Neural progenitor cell (in vitro differentiated cells): ENCODE results near the gene CUBN. TPM values are rescaled to one million over a fixed set of nuclear protein-coding genes. Genes with fewer than 3 reads are reported as not detected.

Source experiments
- DNase-seq: peaks from one replicate; pipeline ENCODE4 v3.0.0-alpha.2; 2016; ENCODE audit warnings: low spot score
- H2AFZ ChIP-seq: fragments of 200-600 bp; sonication (generic); replicated peaks from 2 replicates; pipeline ENCODE4 v1.6.1; 2016; ENCODE audit warnings: antibody characterized with exemption
- H3F3A ChIP-seq: fragments of 200-600 bp; sonication (generic); 2 replicates; pipeline ENCODE4 v1.6.1; 2016; ENCODE audit warnings: antibody characterized with exemption, low read depth
- H3K27ac ChIP-seq: fragments of 200-600 bp; sonication (generic); 2 replicates; pipeline ENCODE4 v1.5.1; 2016; ENCODE audit warnings: mild to moderate bottlenecking
- H3K27me3 ChIP-seq: fragments of 200-600 bp; sonication (generic); 2 replicates; pipeline ENCODE4 v1.6.1; 2016; ENCODE audit warnings: mild to moderate bottlenecking, moderate library complexity
- H3K36me3 ChIP-seq: fragments of 200-600 bp; sonication (generic); 2 replicates; pipeline ENCODE4 v1.5.1; 2016
- H3K4me1 ChIP-seq: fragments of 200-600 bp; sonication (generic); 2 replicates; pipeline ENCODE4 v1.6.1; 2016; ENCODE audit warnings: mixed run types
- H3K4me2 ChIP-seq: fragments of 200-600 bp; sonication (generic); 2 replicates; pipeline ENCODE4 v1.6.1; 2016
- H3K4me3 ChIP-seq: fragments of 200-600 bp; sonication (generic); 2 replicates; pipeline ENCODE4 v1.5.1; 2016
- H3K79me2 ChIP-seq: fragments of 200-600 bp; sonication (generic); 2 replicates; pipeline ENCODE4 v1.6.1; 2016; ENCODE audit warnings: low read depth
- H3K9ac ChIP-seq: fragments of 200-600 bp; sonication (generic); 2 replicates; pipeline ENCODE4 v1.6.1; 2016
- H3K9me3 ChIP-seq: fragments of 200-600 bp; sonication (generic); 2 replicates; pipeline ENCODE4 v1.5.1; 2016; ENCODE audit warnings: low read depth
- H4K20me1 ChIP-seq: fragments of 200-600 bp; sonication (generic); 2 replicates; pipeline ENCODE4 v1.6.1; 2016; ENCODE audit warnings: low read depth
- H3K27ac Mint-ChIP-seq: 3 replicates; pipeline ENCODE4 v1.8.0; 2021; ENCODE audit warnings: mixed read lengths
- H3K27me3 Mint-ChIP-seq: 2 replicates; pipeline ENCODE4 v1.8.0; 2022; ENCODE audit warnings: low read depth, mild to moderate bottlenecking, inconsistent platforms, moderate library complexity, mixed read lengths; ENCODE audit not compliant: insufficient read depth
- H3K36me3 Mint-ChIP-seq: 3 replicates; pipeline ENCODE4 v1.8.0; 2021; ENCODE audit warnings: mixed read lengths
- H3K4me1 Mint-ChIP-seq: 3 replicates; pipeline ENCODE4 v1.8.0; 2021; ENCODE audit warnings: mixed read lengths
- H3K4me3 Mint-ChIP-seq: 3 replicates; pipeline ENCODE4 v1.8.0; 2021; ENCODE audit warnings: mild to moderate bottlenecking, moderate library complexity, mixed read lengths
- H3K9me3 Mint-ChIP-seq: 3 replicates; pipeline ENCODE4 v1.8.0; 2020; ENCODE audit warnings: mixed read lengths
- EZH2 ChIP-seq: fragments of 200-600 bp; sonication (generic); IDR thresholded peaks from 2 replicates; pipeline ENCODE4 v1.6.1; 2017; ENCODE audit warnings: antibody characterized with exemption, mild to moderate bottlenecking, moderate library complexity
- EZH2phosphoT487 ChIP-seq: fragments of 200-600 bp; sonication (generic); IDR thresholded peaks from 2 replicates; pipeline ENCODE4 v1.6.1; 2017; ENCODE audit warnings: antibody characterized with exemption
- total RNA-seq: library from RNA; depleted of rRNA; stranded (reverse); fragments of >200 nt; gene quantifications from 2 replicates; pipeline ENCODE4 v1.2.3, GENCODE V29; 2015; ENCODE audit warnings: low replicate concordance
- TF ChIP-seq, protein P1 (sequence below): fragments of 200-600 bp; sonication (generic); IDR thresholded peaks from 2 replicates; pipeline ENCODE4 v1.5.1; 2017; ENCODE audit warnings: antibody characterized with exemption, mild to moderate bottlenecking

The CUBN gene
- total RNA-seq, 1 donor from 2014 or later = 2.2 TPM

DNA sequence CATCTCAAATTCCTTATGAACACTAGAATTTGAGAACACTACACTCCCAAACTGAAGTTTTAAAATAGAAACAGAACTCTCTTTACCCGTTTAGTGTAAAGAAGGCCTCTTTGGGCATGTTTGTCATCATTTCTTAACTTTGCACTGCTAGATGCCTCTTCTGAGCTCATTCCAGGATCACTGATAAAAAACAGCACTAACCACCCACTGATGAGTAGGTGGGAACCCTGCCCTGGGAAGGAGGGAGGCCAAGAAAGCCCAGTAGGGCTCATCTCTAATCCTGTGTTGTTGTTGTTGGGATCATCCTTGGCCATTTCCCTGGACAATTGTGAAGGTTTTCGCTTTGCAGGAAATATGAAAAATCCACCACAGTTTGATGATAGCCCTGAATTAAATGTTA is 68.2 kb downstream of the CUBN start:
- no peak overlapping the region for H3K4me3 ChIP-seq
- no peaks in the 10 kb centered on the region for H3K27me3 ChIP-seq
- Mint-ChIP-seq H3K4me3 (no peak overlapping the region), H3K9me3 (no peaks in the 10 kb centered on the region), H3K4me1 (peaks cover 36% of the 10 kb centered on the region), H3K27ac (no peak overlapping the region), H3K36me3 (peaks cover 2% of the 10 kb centered on the region), H3K27me3 (no peaks in the 10 kb centered on the region)
- no peaks in the 10 kb centered on the region for H3K79me2 ChIP-seq
- H3K9ac ChIP-seq = no peak overlapping the region
- no peak for DNase-seq
- H3K36me3 ChIP-seq = no peaks in the 10 kb centered on the region
- H3K9me3 ChIP-seq = no peaks in the 10 kb centered on the region
- H3K27ac ChIP-seq = no peak overlapping the region
- no peak overlapping the region for H3K4me2 ChIP-seq
- no peaks in the 10 kb centered on the region for H3K4me1 ChIP-seq
- no peak overlapping the region for H2AFZ ChIP-seq
- H3F3A ChIP-seq = no peaks in the 10 kb centered on the region
- TF ChIP-seq, protein P1, sequence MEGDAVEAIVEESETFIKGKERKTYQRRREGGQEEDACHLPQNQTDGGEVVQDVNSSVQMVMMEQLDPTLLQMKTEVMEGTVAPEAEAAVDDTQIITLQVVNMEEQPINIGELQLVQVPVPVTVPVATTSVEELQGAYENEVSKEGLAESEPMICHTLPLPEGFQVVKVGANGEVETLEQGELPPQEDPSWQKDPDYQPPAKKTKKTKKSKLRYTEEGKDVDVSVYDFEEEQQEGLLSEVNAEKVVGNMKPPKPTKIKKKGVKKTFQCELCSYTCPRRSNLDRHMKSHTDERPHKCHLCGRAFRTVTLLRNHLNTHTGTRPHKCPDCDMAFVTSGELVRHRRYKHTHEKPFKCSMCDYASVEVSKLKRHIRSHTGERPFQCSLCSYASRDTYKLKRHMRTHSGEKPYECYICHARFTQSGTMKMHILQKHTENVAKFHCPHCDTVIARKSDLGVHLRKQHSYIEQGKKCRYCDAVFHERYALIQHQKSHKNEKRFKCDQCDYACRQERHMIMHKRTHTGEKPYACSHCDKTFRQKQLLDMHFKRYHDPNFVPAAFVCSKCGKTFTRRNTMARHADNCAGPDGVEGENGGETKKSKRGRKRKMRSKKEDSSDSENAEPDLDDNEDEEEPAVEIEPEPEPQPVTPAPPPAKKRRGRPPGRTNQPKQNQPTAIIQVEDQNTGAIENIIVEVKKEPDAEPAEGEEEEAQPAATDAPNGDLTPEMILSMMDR = no peak
- TF ChIP-seq EZH2 = no peak
- TF ChIP-seq EZH2phosphoT487 = no peak
- no peaks in the 10 kb centered on the region for H4K20me1 ChIP-seq

DNA sequence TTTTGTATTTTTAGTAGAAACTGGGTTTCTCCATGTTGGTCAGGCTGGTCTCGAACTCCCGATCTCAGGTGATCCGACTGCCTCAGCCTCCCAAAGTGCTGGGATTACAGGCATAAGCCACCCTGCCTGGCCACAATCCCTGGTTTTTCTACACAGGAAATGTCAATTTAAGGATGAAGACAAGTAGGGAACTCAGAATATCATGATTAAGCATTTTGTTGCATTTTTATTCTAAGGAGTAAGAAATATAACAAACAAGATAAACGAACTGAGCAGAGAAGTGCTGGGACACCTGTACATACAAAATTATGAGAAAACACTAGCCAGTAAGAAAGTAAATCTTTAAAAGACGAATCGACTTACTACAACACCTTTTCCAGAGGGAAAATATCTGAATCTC is 69.3 kb downstream of the CUBN start:
- no peaks in the 10 kb centered on the region for H3K27me3 ChIP-seq
- no peak for DNase-seq
- TF ChIP-seq EZH2phosphoT487 = no peak
- TF ChIP-seq, protein P1 = no peak
- TF ChIP-seq EZH2 = no peak
- Mint-ChIP-seq H3K4me3 (no peak overlapping the region), H3K27me3 (no peaks in the 10 kb centered on the region), H3K4me1 (peaks cover 32% of the 10 kb centered on the region), H3K36me3 (peaks cover 2% of the 10 kb centered on the region), H3K27ac (no peak overlapping the region), H3K9me3 (no peaks in the 10 kb centered on the region)
- no peaks in the 10 kb centered on the region for H3F3A ChIP-seq
- no peak overlapping the region for H3K27ac ChIP-seq
- H3K79me2 ChIP-seq = no peaks in the 10 kb centered on the region
- H4K20me1 ChIP-seq = no peaks in the 10 kb centered on the region
- no peak overlapping the region for H2AFZ ChIP-seq
- H3K9ac ChIP-seq = no peak overlapping the region
- H3K4me1 ChIP-seq = no peaks in the 10 kb centered on the region
- H3K9me3 ChIP-seq = no peaks in the 10 kb centered on the region
- no peaks in the 10 kb centered on the region for H3K36me3 ChIP-seq
- no peak overlapping the region for H3K4me3 ChIP-seq
- H3K4me2 ChIP-seq = no peak overlapping the region

DNA sequence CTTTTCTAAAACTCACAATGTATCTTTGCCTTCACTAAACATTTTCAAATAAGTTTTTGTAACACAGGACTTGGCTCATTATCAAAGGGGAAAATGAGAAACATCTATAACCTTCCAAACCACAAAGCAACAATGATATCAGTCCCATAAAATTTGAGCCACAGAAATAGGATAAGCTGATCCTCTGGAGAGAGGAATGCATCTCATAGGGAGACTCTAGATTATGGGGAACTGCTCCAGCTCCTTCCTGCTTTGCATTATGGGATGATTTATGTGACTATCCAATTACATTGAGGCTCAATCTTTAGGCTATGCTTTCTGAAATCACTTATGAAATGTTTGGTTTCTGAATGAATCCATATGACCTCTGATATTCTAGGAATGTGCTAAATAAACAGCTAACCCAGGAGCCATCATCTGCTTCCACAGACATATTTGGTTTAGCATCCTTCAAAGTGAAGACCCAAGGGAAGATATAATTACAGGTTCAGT is 70.4 kb downstream of the CUBN start:
- no peak overlapping the region for H3K27ac Mint-ChIP-seq

More for the DNA sequence above, 70.4 kb downstream of the CUBN start:
- Mint-ChIP-seq H3K9me3 (no peaks in the 10 kb centered on the region), H3K27me3 (no peaks in the 10 kb centered on the region), H3K36me3 (peaks cover 2% of the 10 kb centered on the region), H3K4me1 (peaks cover 22% of the 10 kb centered on the region), H3K4me3 (no peak overlapping the region)
- no peaks in the 10 kb centered on the region for H3K79me2 ChIP-seq
- TF ChIP-seq EZH2 = no peak
- TF ChIP-seq EZH2phosphoT487 = no peak
- TF ChIP-seq, protein P1 = no peak
- no peaks in the 10 kb centered on the region for H3K36me3 ChIP-seq
- H4K20me1 ChIP-seq = no peaks in the 10 kb centered on the region
- no peaks in the 10 kb centered on the region for H3F3A ChIP-seq
- H3K9ac ChIP-seq = no peak overlapping the region
- no peak for DNase-seq
- H3K4me1 ChIP-seq = no peaks in the 10 kb centered on the region
- H3K9me3 ChIP-seq = no peaks in the 10 kb centered on the region
- H3K27ac ChIP-seq = no peak overlapping the region
- no peak overlapping the region for H3K4me2 ChIP-seq
- H2AFZ ChIP-seq = no peak overlapping the region
- H3K27me3 ChIP-seq = no peaks in the 10 kb centered on the region
- H3K4me3 ChIP-seq = no peak overlapping the region
